Breast epithelium (tissue), 4 donors: ENCODE measurements around the gene KCNK10. TPM values are rescaled to one million over a fixed set of nuclear protein-coding genes. Genes with fewer than 3 reads are reported as not detected.

Source experiments
- DNase-seq, 2 donors: peaks; one replicate each; pipeline ENCODE4 v3.0.0-alpha.2; 2019; ENCODE audit warnings: low spot score in 2 of 2
- H3K27ac ChIP-seq, 2 donors: fragments of 200-600 bp; sonication (generic) in 1 of 2; one replicate each; pipeline ENCODE4 v1.5.1; 2016 to 2019; ENCODE audit warnings: mild to moderate bottlenecking in 1 of 2
- H3K27me3 ChIP-seq, 2 donors: fragments of 200-600 bp; sonication (generic) in 1 of 2; one replicate each; pipeline versions ENCODE4 v1.5.1 to v1.6.0; 2017 to 2019; ENCODE audit warnings: control low read depth in 1 of 2, mild to moderate bottlenecking in 1 of 2
- H3K36me3 ChIP-seq: fragments of 200-600 bp; one replicate; pipeline ENCODE4 v1.5.1; 2019
- H3K4me1 ChIP-seq, 2 donors: fragments of 200-600 bp; sonication (generic); one replicate each; pipeline ENCODE4 v1.5.1; 2016 to 2019; ENCODE audit warnings: control low read depth in 1 of 2
- H3K4me3 ChIP-seq, 3 donors: fragments of 200-600 bp; sonication (generic); 1 replicate in 2 of 3; 2 replicates in 1 of 3; pipeline ENCODE4 v1.5.1; 2016 to 2019; ENCODE audit warnings: mild to moderate bottlenecking in 3 of 3, moderate library complexity in 2 of 3
- H3K9me3 ChIP-seq, 2 donors: fragments of 200-600 bp; sonication (generic) in 1 of 2; one replicate each; pipeline ENCODE4 v1.5.1; 2016 to 2019; ENCODE audit warnings: control low read depth in 1 of 2
- POLR2A ChIP-seq: fragments of 450-650 bp; IDR thresholded peaks from one replicate; pipeline ENCODE4 v1.6.1; 2016; ENCODE audit warnings: antibody characterized with exemption, mild to moderate bottlenecking, moderate library complexity
- POLR2AphosphoS5 ChIP-seq, 3 donors: sonication (generic); formaldehyde crosslinking; IDR thresholded peaks; one replicate each; pipeline ENCODE4 v1.6.1; 2017; ENCODE audit warnings: antibody characterized with exemption in 3 of 3
- intact Hi-C: fragments of 100-400 bp; cut with DNase I; formaldehyde crosslinking; loops from one replicate; pipeline ENCODE4 v1.15.1; 2023; ENCODE audit warnings: low total_unique reads
- total RNA-seq, 3 donors: library from RNA; depleted of rRNA; stranded (reverse); fragments of >200 nt; gene quantifications; one replicate each; pipeline ENCODE4 v1.1.0, GENCODE V29; 2016
- TF ChIP-seq, protein P1 (sequence below), 3 donors: fragments of 450-650 bp; IDR thresholded peaks; one replicate each; pipeline ENCODE4 v1.5.1; 2016 to 2017; ENCODE audit warnings: antibody characterized with exemption in 3 of 3, mild to moderate bottlenecking in 3 of 3, moderate library complexity in 3 of 3

The KCNK10 gene
- total RNA-seq, 3 donors from 2014 or later: 0.33 TPM; not detected in 2

DNA sequence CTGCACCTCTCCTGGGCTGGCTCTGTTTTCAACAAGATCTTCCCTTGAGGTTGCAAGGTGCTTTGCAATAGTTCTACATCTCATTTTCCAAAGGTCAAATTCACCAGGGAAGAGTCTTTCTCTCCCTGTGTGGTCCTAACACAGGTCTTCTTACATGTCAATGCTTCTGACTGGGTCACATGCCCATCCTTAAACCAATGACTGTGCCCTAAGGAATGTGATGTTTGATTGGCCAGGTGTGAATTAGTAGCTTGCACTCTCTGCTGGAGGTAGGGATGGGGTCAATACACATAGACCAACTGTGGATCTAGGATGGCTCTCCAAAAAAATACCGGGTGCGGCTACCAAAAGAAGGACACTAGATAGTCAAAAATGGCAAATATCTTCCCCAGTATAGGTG lies 19.9 kb upstream of the KCNK10 start:
- H3K27ac ChIP-seq: no peak overlapping the region
- H3K4me1 ChIP-seq: no peaks in the 10 kb centered on the region
- no peaks in the 10 kb centered on the region for H3K9me3 ChIP-seq
- TF ChIP-seq POLR2AphosphoS5 (IDR thresholded peaks at IDR 0.05) (no peak), POLR2A (no peak)
- TF ChIP-seq, protein P1, sequence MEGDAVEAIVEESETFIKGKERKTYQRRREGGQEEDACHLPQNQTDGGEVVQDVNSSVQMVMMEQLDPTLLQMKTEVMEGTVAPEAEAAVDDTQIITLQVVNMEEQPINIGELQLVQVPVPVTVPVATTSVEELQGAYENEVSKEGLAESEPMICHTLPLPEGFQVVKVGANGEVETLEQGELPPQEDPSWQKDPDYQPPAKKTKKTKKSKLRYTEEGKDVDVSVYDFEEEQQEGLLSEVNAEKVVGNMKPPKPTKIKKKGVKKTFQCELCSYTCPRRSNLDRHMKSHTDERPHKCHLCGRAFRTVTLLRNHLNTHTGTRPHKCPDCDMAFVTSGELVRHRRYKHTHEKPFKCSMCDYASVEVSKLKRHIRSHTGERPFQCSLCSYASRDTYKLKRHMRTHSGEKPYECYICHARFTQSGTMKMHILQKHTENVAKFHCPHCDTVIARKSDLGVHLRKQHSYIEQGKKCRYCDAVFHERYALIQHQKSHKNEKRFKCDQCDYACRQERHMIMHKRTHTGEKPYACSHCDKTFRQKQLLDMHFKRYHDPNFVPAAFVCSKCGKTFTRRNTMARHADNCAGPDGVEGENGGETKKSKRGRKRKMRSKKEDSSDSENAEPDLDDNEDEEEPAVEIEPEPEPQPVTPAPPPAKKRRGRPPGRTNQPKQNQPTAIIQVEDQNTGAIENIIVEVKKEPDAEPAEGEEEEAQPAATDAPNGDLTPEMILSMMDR (IDR thresholded peaks at IDR 0.05): no peak
- no peak for DNase-seq
- intact Hi-C loops: no loop called here
- no peaks in the 10 kb centered on the region for H3K36me3 ChIP-seq
- H3K4me3 ChIP-seq: no peak overlapping the region
- H3K27me3 ChIP-seq: no peaks in the 10 kb centered on the region

DNA sequence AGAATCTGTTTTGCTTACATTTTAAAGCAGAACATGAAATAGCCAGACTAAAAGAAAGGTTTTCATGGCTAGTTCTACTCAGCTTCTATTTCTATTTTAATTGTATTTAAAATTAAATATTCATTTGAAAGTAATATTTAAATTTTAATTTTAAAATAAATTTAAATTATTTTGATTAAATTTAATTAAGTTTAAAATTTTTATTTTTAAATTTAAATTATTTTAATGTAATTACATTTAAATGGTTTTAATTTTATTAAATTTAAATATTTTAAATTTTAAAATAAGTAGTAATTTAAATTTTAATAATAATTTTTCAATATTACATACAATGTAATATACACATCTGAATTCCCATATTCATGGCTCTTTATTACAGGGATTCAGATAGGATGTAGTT lies 17.3 kb upstream of the KCNK10 start:
- H3K4me3 ChIP-seq: no peak overlapping the region
- intact Hi-C loops: no loop called here
- H3K4me1 ChIP-seq: no peaks in the 10 kb centered on the region
- no peak for DNase-seq
- no peaks in the 10 kb centered on the region for H3K36me3 ChIP-seq
- peaks cover 0 to 5% of the 10 kb centered on the region in 2 donors for H3K27me3 ChIP-seq
- TF ChIP-seq POLR2AphosphoS5 (IDR thresholded peaks at IDR 0.05): no peak
- TF ChIP-seq POLR2A: no peak
- TF ChIP-seq, protein P1 (IDR thresholded peaks at IDR 0.05): no peak
- H3K27ac ChIP-seq: no peak overlapping the region
- H3K9me3 ChIP-seq: no peaks in the 10 kb centered on the region

- intact Hi-C loops: no loop called here
- DNase-seq: no peak
- H3K36me3 ChIP-seq: no peaks in the 10 kb centered on the region
- no peak overlapping the region for H3K27ac ChIP-seq
- TF ChIP-seq POLR2A: no peak
- TF ChIP-seq, protein P1 (IDR thresholded peaks at IDR 0.05): no peak
- TF ChIP-seq POLR2AphosphoS5 (IDR thresholded peaks at IDR 0.05): no peak
- peaks cover 0 to 5% of the 10 kb centered on the region in 2 donors for H3K9me3 ChIP-seq
- no peak overlapping the region for H3K4me3 ChIP-seq
- H3K27me3 ChIP-seq: peaks cover 0 to 17% of the 10 kb centered on the region in 2 donors
- no peaks in the 10 kb centered on the region for H3K4me1 ChIP-seq
Observed at GRCh38 chr14:88333036-88333435, 10.0 kb upstream of the KCNK10 start.

DNA sequence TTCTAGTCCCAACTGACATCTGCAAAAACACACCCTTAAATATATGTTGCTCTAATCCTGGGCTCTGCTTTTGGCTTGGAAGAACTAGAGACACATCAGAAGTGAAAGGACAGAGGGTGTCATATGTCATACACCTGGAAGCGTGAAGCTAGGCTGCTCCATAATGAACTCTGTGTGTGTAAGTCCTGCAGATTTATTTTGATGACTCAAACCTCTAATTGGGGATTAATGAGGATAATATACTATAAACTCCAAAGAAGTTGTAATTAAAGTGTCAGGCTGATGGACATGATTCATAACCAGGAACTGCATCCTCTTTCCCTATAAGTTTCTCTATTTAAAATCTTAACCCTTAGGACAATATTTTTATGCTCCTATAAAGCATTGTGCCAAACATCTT lies 4.4 kb upstream of the KCNK10 start:
- intact Hi-C loops: no loop called here
- TF ChIP-seq POLR2AphosphoS5 (IDR thresholded peaks at IDR 0.05) (no peak), POLR2A (no peak)
- TF ChIP-seq, protein P1 (IDR thresholded peaks at IDR 0.05): no peak
- H3K27me3 ChIP-seq: peaks cover 0 to 61% of the 10 kb centered on the region in 2 donors

DNA sequence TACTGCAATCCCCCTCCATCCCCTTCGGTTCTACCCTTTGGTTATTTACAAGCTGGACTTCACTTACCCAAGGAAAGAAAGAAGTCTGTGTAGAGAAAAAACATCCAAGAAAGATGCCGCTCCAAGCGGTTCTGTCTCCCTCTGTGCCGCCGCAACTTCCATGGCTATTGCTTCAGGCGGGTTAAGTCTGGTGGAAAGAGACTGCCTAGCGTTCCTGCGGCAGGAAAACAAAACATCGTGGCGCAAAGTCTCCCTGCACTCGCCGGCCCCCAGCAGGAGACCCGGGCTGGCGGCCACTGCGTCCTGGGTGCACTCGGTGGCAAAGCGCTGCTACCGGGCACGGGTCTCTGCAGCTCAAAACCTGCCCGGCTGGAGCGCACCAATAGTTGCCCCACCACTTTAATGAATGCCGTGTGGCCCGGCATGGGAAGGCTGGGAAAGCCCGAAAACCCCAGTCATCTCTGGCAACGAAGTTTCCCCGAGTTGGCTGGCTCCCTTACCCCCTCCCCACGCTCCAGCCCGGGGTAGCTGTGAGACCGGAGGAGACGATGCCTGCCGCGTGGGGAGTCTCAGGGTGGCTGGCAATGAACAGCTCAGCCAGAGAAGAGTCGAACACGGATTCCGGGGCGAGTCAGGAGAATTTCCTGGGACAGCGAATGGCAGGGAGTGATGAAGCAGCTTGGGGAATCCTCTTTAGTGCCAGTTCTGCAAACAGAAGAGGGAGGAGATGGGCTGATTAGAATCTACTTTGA lies 3.5 kb upstream of the KCNK10 start:
- peaks cover 4 to 5% of the 10 kb centered on the region in 2 donors for H3K4me1 ChIP-seq
- H3K4me3 ChIP-seq: no peak overlapping the region
- no peak overlapping the region for H3K27ac ChIP-seq
- TF ChIP-seq, protein P1 (IDR thresholded peaks at IDR 0.05): no peak
- TF ChIP-seq POLR2AphosphoS5 (IDR thresholded peaks at IDR 0.05): no peak
- TF ChIP-seq POLR2A: no peak
- peaks cover 0 to 67% of the 10 kb centered on the region in 2 donors for H3K27me3 ChIP-seq
- no peak for DNase-seq
- intact Hi-C loops: no loop called here
- peaks cover 0 to 5% of the 10 kb centered on the region in 2 donors for H3K9me3 ChIP-seq
- H3K36me3 ChIP-seq: no peaks in the 10 kb centered on the region

More for the DNA sequence above, 4.4 kb upstream of the KCNK10 start:
- H3K27ac ChIP-seq: no peak overlapping the region
- peaks cover 3 to 5% of the 10 kb centered on the region in 2 donors for H3K4me1 ChIP-seq
- no peak for DNase-seq
- H3K36me3 ChIP-seq: no peaks in the 10 kb centered on the region
- no peak overlapping the region for H3K4me3 ChIP-seq
- H3K9me3 ChIP-seq: peaks cover 0 to 5% of the 10 kb centered on the region in 2 donors
